Smooth muscle cell of the umbilical artery (primary cell): ENCODE measurements around the gene EEF1AKMT2. TPM values are rescaled to one million over a fixed set of nuclear protein-coding genes. Genes with fewer than 3 reads are reported as not detected.

Experiments used
- total RNA-seq: library from RNA; depleted of rRNA; stranded (reverse); fragments of >200 nt; gene quantifications from 2 replicates; pipeline ENCODE4 v1.2.3, GENCODE V29; 2014

The EEF1AKMT2 gene
- 16.3 and 22.2 TPM in 2 replicates for total RNA-seq

DNA sequence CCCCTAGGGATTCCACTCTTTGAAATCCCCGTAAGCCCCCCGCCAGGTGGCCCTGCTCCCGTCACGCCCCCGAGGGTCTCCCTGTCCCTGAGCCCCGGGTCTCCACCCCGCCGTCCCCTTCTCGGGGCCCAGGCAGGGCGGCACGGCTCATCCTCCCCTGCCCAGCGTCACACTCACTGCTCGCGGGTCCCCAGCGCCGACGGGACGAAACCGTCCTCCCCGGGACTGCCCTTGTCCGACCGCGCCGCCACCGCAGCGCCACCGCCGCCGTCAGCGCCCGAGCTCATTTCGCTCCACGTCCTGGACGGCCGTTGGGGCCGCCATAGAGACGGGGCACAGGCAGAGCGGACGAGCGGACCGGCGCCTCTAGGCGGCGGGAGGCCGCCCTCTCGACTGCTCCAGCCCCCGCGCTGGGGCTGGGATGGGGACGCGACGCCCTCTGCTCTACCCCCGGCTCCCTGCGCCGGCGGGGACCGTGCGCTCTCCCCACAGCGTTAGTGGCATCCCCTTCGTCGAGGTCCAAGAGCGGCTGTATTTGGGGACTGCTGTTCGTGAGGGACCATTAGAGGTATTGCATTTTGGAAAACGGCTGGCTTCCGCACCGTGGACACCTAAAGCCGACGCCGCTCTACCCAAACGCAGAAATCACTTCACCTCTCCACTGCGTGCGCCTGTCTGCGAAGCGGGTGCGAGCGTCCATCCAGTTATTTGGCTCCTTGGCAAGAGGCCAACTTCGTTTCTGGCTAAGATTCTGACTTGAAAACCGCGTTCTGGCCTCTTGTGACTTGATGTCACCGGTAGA is at the start of gene EEF1AKMT2:
TSS of gene EEF1AKMT2 (minus strand) at position 341 of the 802 bp plus-strand sequence. CDS start at position 287, 54 bp downstream.

DNA sequence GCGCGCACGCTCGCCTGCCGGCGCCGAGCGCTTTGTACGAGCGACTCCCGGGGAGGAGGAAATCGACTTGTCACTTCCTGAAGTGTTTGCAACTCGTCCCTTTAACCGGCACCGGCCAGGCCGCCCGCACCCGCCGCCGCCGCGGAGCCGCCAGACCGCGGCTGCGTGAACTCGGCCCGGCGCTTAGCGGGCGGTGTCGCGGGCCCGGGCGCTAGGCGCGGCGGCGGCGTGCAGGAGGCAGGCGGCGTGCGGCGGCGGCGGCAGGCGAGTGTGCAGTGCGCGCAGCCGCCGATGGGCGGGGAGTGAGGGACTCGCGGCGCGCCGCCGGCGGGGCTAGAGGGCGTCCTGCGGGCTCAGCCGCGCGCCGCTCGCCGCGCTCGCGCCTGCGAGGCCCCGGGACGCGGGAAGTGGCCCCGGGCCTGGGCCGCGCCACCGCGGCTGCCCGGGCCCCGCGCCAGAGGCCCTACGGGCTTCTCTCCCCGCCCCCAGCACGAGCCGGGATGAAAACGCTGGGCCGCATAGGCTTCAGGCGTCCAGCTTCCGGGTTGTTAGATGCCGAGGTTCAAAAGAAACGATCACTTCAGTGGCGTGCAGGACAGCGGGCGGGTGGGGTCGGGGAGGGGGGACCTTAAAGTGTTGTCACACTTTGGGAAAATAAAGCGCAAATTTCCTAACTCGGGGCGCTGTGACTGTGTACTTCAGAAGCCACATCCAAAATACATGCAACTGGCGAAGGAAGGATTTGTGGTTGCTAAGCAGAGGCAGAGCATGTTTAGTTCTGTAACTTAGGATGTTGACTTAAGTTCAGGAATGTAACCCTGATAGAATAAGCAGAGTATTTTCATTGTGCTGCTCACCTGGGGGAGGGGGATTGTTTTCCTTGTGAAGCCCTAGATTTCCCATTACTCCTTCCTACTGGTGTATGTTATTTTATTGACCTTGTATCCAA is 47.3 kb downstream of the EEF1AKMT2 start, which contains the start of gene FAM53B:
TSS of gene FAM53B (minus strand) at position 277 of the 949 bp plus-strand sequence. CDS start 37,665 bp downstream, outside the sequence.

Other genes with a start within 250 kb of the EEF1AKMT2 start
- 10.7 and 17.3 TPM in 2 replicates for gene FAM53B, start 47.5 kb downstream of the EEF1AKMT2 start, total RNA-seq
- gene ABRAXAS2, start 9.9 kb upstream of the EEF1AKMT2 start, total RNA-seq, result 10.7 and 16.6 TPM in 2 replicates
- gene ZRANB1, start 150.2 kb upstream of the EEF1AKMT2 start, total RNA-seq, result 20.2 and 22.3 TPM in 2 replicates